ENCODE measurements around the gene CDO1. TPM values are rescaled to one million over a fixed set of nuclear protein-coding genes. Genes with fewer than 3 reads are reported as not detected.

CDO1 gene
- polyA plus RNA-seq, 10 donors, result 20.3 to 32.2 (median 22.1) TPM

DNA sequence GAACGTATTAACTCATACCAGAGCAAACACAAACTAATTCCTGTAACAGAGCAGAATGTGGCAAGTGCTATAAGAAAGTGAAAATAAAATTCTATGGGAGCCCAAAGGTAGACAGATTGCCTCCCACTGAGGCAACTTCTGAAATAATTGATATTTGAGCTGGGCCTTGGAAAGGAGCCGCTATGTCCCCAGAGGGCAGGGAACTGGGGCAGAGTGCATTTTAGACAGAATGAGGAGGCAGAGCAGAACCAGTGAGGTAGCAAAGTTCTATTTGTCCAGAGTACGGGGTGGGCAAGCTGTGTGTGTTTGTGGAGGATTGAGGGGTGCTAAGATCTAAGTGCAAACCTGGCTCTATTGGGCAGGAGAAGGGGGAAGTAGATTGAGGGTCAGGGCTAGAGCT lies 19.8 kb downstream of the CDO1 start:
- no peak for DNase-seq

DNA sequence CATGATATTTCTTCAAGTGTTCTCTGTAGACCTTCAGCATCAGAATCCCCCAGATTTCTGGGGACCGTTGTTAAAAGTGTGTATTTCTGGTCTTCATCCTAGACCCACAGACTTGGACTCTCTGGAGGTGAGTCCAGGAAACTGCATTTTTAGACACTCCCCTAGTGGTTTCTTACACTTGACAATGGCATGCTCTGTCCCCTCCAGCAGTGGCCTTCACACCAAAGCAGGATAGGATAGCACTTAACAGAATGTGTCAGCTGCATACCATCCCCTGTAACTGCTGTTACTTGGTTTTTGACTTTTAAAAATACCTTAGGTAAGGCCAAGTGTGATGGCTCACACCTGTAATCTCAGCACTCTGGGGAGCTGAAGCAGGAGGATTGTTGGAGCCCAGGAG lies 20.8 kb downstream of the CDO1 start:
- no peak for DNase-seq

DNA sequence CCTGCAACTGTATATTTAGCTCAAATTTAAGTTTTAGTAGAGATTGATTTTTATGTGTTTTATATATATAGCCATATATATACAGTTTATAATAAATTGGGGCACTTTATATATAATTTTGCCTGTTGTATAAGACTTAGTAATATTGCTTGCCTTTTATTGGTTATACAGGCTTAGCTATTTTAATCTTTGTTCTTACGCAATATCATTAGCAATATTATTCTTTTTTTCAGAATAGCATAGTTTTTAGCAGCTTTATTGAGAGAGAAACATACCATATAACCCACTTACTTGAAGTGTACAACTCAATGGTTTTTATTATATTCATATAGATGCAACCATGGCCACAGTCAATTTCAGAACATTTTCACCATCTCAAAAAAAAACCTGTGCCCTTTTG lies 28.0 kb downstream of the CDO1 start:
- DNase-seq, result no peak

DNA sequence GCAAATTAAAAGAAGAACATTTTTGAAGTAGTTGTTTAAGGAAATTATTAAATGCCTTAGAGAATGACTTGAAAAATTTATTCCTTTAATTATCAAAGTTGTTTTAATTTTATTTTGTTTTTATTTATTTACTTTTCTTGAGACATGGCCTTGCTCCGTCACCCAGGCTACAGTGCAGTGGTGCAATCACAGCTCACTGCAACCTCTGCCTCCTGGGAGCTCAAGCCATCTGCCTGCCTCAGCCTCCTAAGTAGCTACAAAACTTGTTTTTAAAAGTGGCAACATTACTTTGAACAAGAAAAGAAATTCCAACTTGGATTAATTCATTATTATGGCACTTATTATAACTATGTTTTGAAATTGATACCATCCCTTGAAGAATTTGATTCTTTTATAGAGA lies 29.0 kb downstream of the CDO1 start:
- no peak for DNase-seq

DNA sequence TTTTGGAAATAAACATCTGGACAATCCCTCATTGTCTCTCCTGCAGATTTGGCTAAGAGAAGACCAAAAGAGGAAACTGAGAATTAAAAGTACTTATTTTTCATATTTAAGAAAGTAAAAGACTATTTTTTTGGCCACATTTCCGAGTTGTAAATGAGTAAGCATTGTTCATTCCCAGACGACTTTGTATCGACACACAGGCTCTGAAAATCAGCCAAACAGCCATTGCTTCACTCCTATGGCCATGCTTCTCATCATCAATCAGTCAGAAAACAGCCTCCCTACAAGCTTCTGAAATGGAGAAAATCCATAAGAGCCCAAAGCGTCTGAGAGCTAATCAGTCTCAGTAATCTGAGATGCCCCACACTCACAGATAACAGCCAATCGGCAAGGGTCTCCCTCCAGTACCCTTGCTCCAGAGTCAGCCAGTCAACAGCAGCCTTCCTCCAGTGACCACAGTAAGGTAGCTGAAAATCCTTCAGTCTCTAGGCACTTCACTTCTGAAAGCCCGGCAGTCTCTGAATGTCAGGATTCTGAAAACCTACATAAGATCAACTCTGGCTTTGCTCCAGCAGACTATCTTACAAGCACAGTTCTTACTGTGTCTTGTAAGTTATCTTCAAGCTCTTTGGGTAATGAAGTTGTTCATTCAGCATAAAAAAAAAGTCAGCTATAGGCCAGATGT lies 30.9 kb downstream of the CDO1 start:
- DNase-seq, result peak in 2 of 3 donors; percentile 57 to 76

DNA sequence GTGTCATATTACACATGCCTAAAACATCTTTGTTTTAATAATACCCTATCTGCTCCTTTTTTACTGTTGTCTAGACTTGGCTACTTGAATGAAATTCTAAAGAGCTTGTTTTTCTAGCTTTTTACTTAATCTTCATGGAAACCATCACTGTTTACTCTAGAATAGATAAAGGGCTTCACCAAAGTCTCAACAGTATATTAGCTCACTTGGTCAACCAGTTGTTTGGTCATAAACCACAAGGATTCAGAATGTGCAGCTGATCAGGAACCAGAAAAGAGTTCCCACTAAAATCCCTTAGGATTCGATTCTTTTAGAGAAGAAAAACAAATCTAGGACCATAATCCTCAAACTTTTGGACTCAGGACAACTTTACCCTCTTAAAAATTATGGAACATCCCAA lies 38.0 kb downstream of the CDO1 start:
- DNase-seq, result no peak

DNA sequence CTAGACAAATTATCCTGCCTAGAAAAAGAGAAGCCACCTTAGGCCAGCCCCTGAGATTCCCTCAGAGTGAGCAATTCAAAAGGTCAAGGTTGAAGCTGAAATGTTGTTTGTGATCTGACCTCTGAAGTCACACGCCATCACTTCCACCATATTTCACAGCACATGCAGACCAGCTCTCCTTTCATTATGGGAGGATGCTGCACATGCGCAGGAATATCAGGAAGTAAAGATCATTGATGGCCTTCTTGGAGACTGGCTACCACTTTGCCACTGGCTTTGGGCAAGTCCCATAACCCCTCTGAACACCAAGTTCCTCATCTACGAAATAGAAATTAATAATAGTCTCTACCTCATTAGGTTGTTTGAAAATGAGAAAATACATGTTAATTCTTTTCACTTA lies 39.5 kb downstream of the CDO1 start:
- DNase-seq, result no peak

DNA sequence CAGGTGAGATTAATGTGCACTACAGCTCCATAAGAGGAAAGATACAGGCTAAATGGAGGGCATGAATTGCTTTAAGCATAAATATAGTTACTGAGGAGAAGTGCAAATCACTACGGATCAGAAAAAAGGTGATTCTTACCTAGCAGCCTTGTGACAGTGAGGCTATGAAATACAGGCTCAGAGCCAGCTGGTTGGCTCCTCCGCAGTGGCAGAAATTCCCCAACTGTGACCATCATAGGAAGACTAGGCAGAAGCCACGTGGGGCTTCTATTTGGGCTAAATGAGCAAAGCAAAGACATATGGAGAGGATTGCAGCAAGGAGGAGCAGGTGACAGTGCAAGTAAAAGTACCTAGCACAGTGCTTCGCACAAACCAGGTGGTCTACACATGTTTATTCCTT lies 40.5 kb downstream of the CDO1 start:
- no peak for DNase-seq

DNA sequence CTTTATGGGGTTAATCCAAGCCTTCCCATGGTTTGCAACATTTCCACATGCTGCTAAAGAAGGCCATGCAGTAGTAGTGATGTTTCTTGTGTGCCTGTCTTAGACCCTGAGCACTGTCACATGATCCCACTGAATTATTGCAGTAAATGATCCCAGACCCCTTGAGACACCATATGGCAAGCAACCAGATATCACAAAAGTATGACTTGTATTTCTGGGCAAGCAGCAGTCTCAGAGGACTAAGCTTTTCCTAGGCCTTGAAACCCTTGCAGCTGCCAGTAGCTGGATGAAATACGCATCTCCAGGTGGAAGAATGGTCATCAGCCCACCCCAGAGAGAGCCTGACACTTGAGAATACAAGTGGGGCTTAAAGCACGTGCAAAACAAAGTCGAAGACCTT lies 41.8 kb downstream of the CDO1 start:
- DNase-seq, result peak; percentile 90 to 97 (median 93)

DNA sequence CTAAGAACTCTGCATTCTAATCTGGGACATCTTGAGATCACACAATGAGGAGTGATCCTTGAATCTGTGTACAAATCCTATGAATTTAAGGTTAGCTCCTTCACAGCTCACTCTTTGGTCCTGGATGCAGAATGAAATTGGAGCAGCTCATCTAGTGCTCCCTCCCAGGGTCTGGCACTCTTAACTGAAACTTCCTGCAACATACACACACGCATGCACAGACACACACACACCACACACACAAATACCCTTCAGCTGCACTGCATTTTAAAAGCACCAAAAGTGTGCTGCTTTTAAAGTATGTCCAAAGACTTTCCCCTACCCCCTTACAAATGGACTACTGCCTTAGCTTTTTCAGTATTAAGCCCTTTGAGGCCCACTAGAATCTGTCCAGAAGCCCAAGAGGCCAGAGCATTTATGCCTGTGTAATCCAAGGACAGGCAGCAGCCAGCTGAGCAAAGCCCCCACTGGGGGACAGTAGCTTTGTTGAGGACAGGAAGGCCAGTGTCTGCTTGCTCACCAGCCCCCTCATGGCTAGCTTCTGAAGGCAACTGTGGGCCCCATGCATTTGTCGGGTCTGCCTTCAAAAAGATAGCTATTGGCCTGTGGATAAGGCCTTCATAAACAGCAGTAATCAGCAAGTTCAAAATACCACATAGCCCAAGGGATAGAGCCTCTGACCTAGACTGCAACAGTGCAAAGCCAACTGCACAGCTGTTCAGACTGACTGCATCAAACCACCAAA lies 43.6 kb downstream of the CDO1 start:
- DNase-seq, result peak in 2 of 3 donors; percentile 33 to 84

DNA sequence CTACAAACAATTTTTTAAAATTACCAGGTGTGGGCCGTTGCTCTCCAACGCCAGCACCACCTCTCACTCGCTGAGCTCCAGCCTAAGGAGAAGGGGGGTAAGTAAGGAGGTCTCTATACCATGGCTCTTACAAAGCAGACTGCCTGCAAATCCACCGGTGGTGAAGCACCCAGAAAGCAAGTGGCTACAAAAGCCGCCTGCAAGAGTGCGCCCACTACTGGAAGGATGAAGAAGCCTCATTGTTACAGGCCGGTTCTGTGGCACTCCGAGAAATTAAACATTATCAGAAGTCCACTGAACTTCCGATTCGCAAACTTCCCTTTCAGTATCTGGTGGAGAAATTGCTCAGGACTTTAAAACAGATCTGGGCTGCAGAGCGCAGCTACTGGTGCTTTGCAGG lies 46.0 kb downstream of the CDO1 start:
- no peak for DNase-seq

DNA sequence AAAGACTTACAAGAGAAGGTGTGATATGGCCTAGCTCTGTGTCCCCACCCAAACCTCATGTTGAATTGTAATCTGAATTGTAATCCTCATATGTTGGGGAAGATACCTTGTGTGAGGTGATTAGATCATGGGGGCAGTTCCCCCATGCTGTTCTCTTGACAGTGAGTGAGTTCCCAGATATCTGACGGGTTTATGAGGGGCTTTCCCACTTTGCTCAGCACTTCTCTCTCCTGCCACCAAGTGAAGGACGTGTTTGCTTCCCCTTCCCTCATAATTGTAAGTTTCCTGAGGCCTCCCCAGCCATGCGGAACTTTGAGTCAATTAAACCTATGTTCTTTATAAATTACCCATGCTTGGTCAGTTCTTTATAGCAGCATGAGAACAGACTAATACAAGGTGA lies 49.0 kb downstream of the CDO1 start:
- DNase-seq, result no peak

DNA sequence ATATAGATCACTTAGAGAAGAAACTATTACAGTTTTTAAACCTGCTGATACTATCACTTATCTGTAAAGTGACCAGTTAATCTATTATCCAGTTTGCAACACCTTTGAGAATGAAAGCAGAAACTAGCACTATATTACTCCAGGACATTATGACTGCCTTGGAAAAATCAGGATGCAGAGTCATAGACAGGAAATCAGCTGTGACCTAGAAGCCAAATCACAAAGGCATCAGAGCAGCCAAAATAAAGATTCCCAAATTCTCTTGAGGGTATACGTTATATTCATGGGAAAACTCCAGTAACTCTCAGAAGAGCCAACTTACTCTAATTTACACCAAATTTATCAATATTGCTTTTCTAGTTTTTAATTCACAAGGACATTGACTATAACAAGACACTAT lies 49.9 kb downstream of the CDO1 start:
- peak in 1 of 3 donors; percentile 29 for DNase-seq

DNA sequence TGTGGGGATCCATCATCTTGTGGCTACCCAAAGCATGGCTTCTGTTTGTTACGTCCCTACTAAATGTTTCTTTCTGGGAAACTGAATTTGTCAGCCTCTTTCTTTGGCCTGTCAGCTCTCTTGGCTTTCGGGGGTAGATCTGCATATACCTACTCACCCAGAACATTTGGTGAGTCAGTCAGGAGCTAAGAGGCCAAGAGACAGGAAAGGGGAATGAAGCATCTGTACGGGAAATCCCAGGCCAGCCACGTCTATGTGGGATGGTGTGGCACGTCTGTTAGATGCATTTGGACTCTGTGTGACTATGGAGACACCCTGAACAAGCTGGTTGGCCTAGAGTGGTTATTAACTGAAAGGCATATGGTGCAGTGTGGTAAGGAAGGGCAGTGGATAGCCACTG lies 58.1 kb downstream of the CDO1 start:
- no peak for DNase-seq

DNA sequence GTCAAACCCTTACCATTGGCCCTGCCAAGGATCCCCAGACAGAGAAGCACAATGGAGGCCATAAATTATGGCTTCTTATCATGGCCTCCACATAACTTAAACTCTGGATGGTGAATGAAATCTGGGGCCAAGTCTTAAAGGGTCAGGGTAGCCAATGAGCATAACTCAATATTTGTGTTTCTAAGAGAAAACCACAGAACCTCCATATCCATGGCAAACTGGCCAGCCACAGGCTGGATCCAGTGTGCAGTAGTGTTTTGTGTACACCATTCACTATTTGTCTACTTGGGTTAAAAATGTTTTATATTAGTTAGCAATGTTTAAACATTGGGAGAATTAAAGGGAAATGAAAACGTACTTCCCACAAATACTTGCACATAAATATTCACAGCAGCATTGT lies 60.8 kb downstream of the CDO1 start:
- no peak for DNase-seq

Other genes starting within 250 kb of the CDO1 start
- 10 to 100 TPM in 1 of 10 donors, 1 to 10 TPM in 9; 4.7 to 10.6 (median 6.8) TPM for gene TICAM2, start 214.2 kb downstream of the CDO1 start, polyA plus RNA-seq (ENCODE audit: insufficient read length in 10 of 10)
- 10 to 100 TPM; 59.8 to 82.6 (median 70.4) TPM for gene TMED7, start 190.6 kb downstream of the CDO1 start, polyA plus RNA-seq (ENCODE audit: insufficient read length in 10 of 10)
- gene ATG12, start 24.9 kb upstream of the CDO1 start, polyA plus RNA-seq (ENCODE audit: insufficient read length in 10 of 10), result 10 to 100 TPM; 40.2 to 72.7 (median 55.3) TPM
- 100 to 1,000 TPM in 9 of 10 donors, 10 to 100 TPM in 1; 99.7 to 168 (median 119) TPM for gene AP3S1, start 25.3 kb upstream of the CDO1 start, polyA plus RNA-seq (ENCODE audit: insufficient read length in 10 of 10)
- 1 to 10 TPM; 1.6 to 9.7 (median 4.6) TPM for gene LVRN, start 145.8 kb upstream of the CDO1 start, polyA plus RNA-seq (ENCODE audit: insufficient read length in 10 of 10)
- gene ARL14EPL, start 215.8 kb upstream of the CDO1 start, polyA plus RNA-seq (ENCODE audit: insufficient read length in 10 of 10), result under 1 TPM in 3 of 10 donors, not detected in 7; 0.09 to 0.19 (median 0.11) TPM